ENCODE results near the gene EPN2. TPM values are rescaled to one million over a fixed set of nuclear protein-coding genes. Genes with fewer than 3 reads are reported as not detected.

The EPN2 gene
- total RNA-seq, 1 experiment from 2014 or later, result 31.3 TPM

Small RNA genes lying within 50 kb of the gene (microRNA-seq; reads per million reads assigned to microRNA genes)
- gene MIR1180, result 1,968 reads per million, percentile 86 among the genes with 10 or more reads in this experiment

Other genes starting within 250 kb of the EPN2 start
- gene FAM83G, start 232.6 kb upstream of the EPN2 start, total RNA-seq (2022), result 21.2 and 21.5 TPM in 2 replicates
- gene GRAP, start 190.4 kb upstream of the EPN2 start, total RNA-seq (2022), result not detected in 2 replicates
- not detected in 2 replicates for gene GRAPL, start 109.8 kb upstream of the EPN2 start, total RNA-seq (2022)
- gene B9D1, start 125.4 kb downstream of the EPN2 start, total RNA-seq (2022), result 14.1 and 15.6 TPM in 2 replicates
- 15.0 and 19.3 TPM in 2 replicates for gene MAPK7, start 141.1 kb downstream of the EPN2 start, total RNA-seq (2022)
- not detected in 2 replicates for gene MFAP4, start 149.8 kb downstream of the EPN2 start, total RNA-seq (2022)
- 0.61 and 1.3 TPM in 2 replicates for gene RNF112, start 173.9 kb downstream of the EPN2 start, total RNA-seq (2022)

Data from Calu3 (cell line).